C4-2B (cell line): ENCODE measurements around the gene CCDC82.

Source experiments
- ZFX ChIP-seq: fragments of 450-650 bp; IDR thresholded peaks from 2 replicates; pipeline ENCODE4 v1.6.1; 2017
- TF ChIP-seq, protein P1 (sequence below): fragments of 450-650 bp; conservative IDR thresholded peaks from 2 replicates; pipeline ENCODE4 v1.5.1; 2017; ENCODE audit warnings: mild to moderate bottlenecking

DNA sequence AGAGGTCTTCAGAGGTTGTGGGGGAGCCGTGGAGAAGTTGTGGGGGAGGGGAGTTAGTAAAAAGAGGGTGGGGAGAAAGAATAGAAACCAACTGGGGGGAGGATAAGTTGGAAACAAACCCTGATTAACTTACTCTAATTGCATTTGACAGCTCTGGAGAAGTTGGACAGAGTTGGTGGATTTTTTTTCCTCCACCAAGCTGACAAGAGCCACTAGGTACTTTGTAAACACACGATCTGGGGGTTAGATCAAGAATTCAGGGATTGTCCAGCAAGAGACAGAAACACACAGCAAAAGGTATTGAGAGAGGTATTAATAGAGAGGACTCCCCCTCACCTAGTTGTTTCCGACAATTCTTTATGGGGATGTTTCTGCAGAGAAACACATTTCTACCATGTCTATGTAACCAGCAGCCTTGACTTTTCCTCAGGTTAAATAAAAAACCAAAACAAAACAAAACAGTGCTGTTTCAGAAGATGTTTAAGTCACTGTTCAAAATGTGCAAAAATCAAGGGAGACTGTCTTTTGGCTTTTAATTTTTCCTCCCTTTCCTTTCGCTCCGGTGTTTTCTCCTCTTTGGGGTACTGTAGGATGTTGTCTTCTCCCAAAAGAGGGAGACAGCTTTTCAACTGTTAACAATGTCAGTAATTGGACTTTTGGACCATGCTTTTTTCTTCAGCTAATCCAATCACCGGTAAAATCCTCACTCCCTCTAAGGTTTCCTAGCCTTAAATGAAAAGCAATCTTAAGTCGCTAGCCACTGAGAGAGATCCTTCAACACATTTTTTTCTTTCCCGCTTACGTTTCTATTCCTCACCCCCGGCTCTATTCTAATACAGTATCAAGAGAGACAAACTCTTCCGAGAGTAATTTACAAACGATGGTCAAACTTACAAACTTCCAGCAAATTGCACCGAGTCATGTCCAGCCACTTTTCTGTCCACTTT lies 47.4 kb downstream of the CCDC82 start:
- TF ChIP-seq, protein P1, sequence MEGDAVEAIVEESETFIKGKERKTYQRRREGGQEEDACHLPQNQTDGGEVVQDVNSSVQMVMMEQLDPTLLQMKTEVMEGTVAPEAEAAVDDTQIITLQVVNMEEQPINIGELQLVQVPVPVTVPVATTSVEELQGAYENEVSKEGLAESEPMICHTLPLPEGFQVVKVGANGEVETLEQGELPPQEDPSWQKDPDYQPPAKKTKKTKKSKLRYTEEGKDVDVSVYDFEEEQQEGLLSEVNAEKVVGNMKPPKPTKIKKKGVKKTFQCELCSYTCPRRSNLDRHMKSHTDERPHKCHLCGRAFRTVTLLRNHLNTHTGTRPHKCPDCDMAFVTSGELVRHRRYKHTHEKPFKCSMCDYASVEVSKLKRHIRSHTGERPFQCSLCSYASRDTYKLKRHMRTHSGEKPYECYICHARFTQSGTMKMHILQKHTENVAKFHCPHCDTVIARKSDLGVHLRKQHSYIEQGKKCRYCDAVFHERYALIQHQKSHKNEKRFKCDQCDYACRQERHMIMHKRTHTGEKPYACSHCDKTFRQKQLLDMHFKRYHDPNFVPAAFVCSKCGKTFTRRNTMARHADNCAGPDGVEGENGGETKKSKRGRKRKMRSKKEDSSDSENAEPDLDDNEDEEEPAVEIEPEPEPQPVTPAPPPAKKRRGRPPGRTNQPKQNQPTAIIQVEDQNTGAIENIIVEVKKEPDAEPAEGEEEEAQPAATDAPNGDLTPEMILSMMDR, result no peak
- no peak for TF ChIP-seq ZFX
